ENCODE data around the gene CAND1. TPM values are rescaled to one million over a fixed set of nuclear protein-coding genes. Genes with fewer than 3 reads are reported as not detected.

CAND1 gene
- total RNA-seq, 1 donor, result 158 TPM

GRCh38 chr12:67357376-67358125, 88.4 kb downstream of the CAND1 start:
- TF ChIP-seq CTCF (IDR thresholded peaks at IDR 0.05; ENCODE audit: insufficient read depth, low read depth, low read length), result no peak
- no peak for DNase-seq (ENCODE audit: low read depth)
- H3K4me3 ChIP-seq (ENCODE audit: low read depth, low read length), result no peak overlapping the region

DNA sequence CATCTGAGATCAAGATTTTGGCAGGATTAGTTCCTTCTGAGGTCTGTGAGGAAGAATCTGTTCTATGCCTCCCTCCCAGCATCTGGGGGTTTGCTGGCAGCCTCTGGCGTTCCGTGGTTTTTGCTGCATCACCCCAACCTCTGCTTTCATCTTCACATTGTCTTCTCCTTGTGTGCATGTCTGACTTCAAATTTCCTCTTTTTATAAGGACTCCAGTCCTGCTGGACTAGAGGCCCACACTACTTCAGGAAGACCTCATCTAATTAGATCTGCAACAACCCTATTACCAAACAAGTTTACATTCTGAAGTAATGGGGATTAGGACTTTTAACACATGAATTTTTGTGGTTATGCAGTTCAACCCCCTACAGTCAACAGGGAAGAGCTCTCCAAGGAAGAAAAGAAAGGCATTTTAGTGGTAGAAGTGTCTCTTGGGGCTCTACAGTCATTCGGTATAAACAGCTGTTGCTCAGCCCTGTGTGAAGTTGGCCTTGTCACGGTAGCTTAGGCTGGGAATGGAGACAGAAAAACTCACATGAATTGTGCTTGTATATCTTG, 89.7 kb downstream of the CAND1 start:
- H3K4me3 ChIP-seq (ENCODE audit: low read depth, low read length), result no peak overlapping the region
- DNase-seq (ENCODE audit: low read depth), result peak; percentile 92

DNA sequence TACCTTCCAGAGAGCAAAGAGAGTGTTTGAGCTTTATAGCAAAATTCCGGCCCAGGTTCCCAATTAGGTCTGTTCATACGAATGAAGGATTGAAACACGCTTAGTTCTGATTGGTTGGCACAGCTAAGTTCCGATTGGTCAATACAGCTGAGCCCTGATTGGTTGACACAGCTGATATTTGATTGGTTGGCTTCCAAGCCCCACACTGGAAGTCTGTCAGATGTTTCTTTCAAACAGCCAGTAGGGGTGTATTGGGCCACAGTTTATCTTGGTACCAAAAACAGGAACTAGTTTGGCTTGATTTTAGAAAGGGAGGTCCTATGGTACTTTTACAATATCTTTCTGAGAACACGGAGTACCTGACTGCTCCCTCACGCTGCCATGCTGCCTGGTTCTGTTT, 93.4 kb downstream of the CAND1 start:
- no peak for DNase-seq (ENCODE audit: low read depth)
- H3K4me3 ChIP-seq (ENCODE audit: low read depth, low read length), result no peak overlapping the region
- no peak for TF ChIP-seq CTCF (IDR thresholded peaks at IDR 0.05; ENCODE audit: insufficient read depth, low read depth, low read length)

More for the DNA sequence above, 89.7 kb downstream of the CAND1 start:
- no peak for TF ChIP-seq CTCF (IDR thresholded peaks at IDR 0.05; ENCODE audit: insufficient read depth, low read depth, low read length)

- DNase-seq (ENCODE audit: low read depth), result no peak
- no peak for TF ChIP-seq CTCF (IDR thresholded peaks at IDR 0.05; ENCODE audit: insufficient read depth, low read depth, low read length)
- H3K4me3 ChIP-seq (ENCODE audit: low read depth, low read length), result no peak overlapping the region
Measured at GRCh38 chr12:67364228-67364627, 95.1 kb downstream of the CAND1 start.

DNA sequence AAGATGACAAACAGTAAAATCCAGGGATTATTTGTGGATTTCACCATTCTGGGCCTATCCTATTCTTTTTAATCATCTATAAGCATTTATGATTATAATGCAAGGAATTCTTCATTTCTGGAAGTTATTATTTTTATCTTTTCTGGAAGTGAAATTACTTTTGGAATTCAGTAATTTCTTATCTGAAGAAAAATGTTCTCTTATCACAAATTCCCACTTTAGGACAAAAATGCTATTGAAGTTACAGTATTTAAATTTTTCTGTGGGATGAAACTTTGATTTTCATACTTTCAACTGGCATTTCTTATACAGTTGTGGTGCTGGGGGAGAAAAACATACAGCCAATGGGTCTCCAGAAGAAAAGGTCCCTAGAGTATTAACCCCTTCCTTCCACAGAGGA, 96.0 kb downstream of the CAND1 start:
- no peak overlapping the region for H3K4me3 ChIP-seq (ENCODE audit: low read depth, low read length)
- no peak for TF ChIP-seq CTCF (IDR thresholded peaks at IDR 0.05; ENCODE audit: insufficient read depth, low read depth, low read length)
- DNase-seq (ENCODE audit: low read depth), result no peak

DNA sequence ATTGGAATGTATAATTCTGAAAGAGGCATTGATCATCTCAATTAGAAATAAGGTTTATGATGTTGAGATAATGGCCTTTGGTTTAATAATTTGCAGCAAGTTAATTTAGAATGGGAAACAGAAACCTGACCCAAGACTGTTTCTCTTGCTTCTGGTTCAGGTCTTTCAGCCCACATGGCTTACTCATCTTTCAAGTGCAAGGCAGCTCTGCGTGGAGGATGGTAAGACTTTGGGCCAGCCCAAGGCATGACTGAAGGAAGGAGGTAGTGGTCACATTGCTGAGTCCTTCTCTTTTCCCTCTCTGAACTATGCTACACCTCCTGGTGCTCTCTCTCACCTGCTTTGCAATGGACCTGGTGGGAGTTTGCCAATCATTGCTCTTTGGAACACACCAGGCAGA, 98.7 kb downstream of the CAND1 start:
- no peak overlapping the region for H3K4me3 ChIP-seq (ENCODE audit: low read depth, low read length)
- no peak for DNase-seq (ENCODE audit: low read depth)
- no peak for TF ChIP-seq CTCF (IDR thresholded peaks at IDR 0.05; ENCODE audit: insufficient read depth, low read depth, low read length)
